WTC11 (cell line): Measurements from ENCODE around the gene XBP1. TPM values are rescaled to one million over a fixed set of nuclear protein-coding genes. Genes with fewer than 3 reads are reported as not detected.

Source experiments
- ATAC-seq: fragments of 200-7000 bp; cut with Tn5 transposase; 2 replicates; pipeline ENCODE4 v1.10.0; 2021; ENCODE audit warnings: mild to moderate bottlenecking, moderate library complexity
- CTCF ChIA-PET: fragments of 300-600 bp; sonication (Branson Sonifier 250); formaldehyde crosslinking; loops from one replicate; lab custom pipeline; 2021; ENCODE audit warnings: antibody characterized with exemption; lab: Charles Lee
- POLR2A ChIA-PET: fragments of 350-600 bp; sonication (Branson Sonifier 250); formaldehyde crosslinking; loops from one replicate; lab custom pipeline; 2021; ENCODE audit warnings: antibody characterized with exemption; lab: Charles Lee
- DNase-seq: peaks from one replicate; pipeline ENCODE4 v3.0.0; 2021; ENCODE audit warnings: low spot score
- H3K27ac Mint-ChIP-seq: 2 replicates; pipeline ENCODE4 v1.8.0; 2021; ENCODE audit warnings: mixed read lengths
- H3K27me3 Mint-ChIP-seq: 2 replicates; pipeline ENCODE4 v1.8.0; 2021; ENCODE audit warnings: low read depth, mild to moderate bottlenecking, moderate library complexity, mixed read lengths
- H3K36me3 Mint-ChIP-seq: 2 replicates; pipeline ENCODE4 v1.8.0; 2021; ENCODE audit warnings: mixed read lengths
- H3K4me1 Mint-ChIP-seq: 2 replicates; pipeline ENCODE4 v1.8.0; 2022; ENCODE audit warnings: mixed read lengths
- H3K4me3 Mint-ChIP-seq: 2 replicates; pipeline ENCODE4 v1.8.0; 2021; ENCODE audit warnings: mild to moderate bottlenecking, moderate library complexity, mixed read lengths
- H3K9me3 Mint-ChIP-seq: 2 replicates; pipeline ENCODE4 v1.8.0; 2021; ENCODE audit warnings: mixed read lengths
- ATF1 ChIP-seq: sonication (generic); formaldehyde crosslinking; IDR thresholded peaks from 2 replicates; pipeline ENCODE4 v1.8.1; 2023; ENCODE audit warnings: mild to moderate bottlenecking, moderate library complexity, missing genetic modification reagents
- ATF6 ChIP-seq: sonication (generic); formaldehyde crosslinking; IDR thresholded peaks from 2 replicates; pipeline ENCODE4 v1.8.1; 2023; ENCODE audit warnings: mild to moderate bottlenecking, missing genetic modification reagents
- CDX4 ChIP-seq: fragments of 250-450 bp; sonication (Bioruptor Pico); IDR thresholded peaks from 2 replicates; pipeline ENCODE4 v1.9.0; 2021; ENCODE audit warnings: moderate library complexity, mild to moderate bottlenecking, inconsistent platforms, borderline replicate concordance
- CREM ChIP-seq: sonication (generic); formaldehyde crosslinking; IDR thresholded peaks from 2 replicates; pipeline ENCODE4 v1.8.1; 2022; ENCODE audit warnings: mild to moderate bottlenecking, missing genetic modification reagents, moderate library complexity
- E2F4 ChIP-seq: sonication (generic); formaldehyde crosslinking; IDR thresholded peaks from 2 replicates; pipeline ENCODE4 v1.8.1; 2022; ENCODE audit warnings: low read depth, mild to moderate bottlenecking, moderate library complexity, missing genetic modification reagents, borderline replicate concordance
- ELF4 ChIP-seq: sonication (generic); formaldehyde crosslinking; IDR thresholded peaks from 2 replicates; pipeline ENCODE4 v1.8.1; 2022; ENCODE audit warnings: low read depth, mild to moderate bottlenecking, moderate library complexity, missing genetic modification reagents
- ESRRA ChIP-seq: sonication (generic); formaldehyde crosslinking; IDR thresholded peaks from 2 replicates; pipeline ENCODE4 v1.8.1; 2022; ENCODE audit warnings: mild to moderate bottlenecking, missing genetic modification reagents, borderline replicate concordance
- GRHL2 ChIP-seq: fragments of 250-450 bp; sonication (Bioruptor Pico); IDR thresholded peaks from 2 replicates; pipeline ENCODE4 v1.8.0; 2022; ENCODE audit warnings: mild to moderate bottlenecking, moderate library complexity; ENCODE audit not compliant: insufficient replicate concordance, severe bottlenecking
- MXD4 ChIP-seq: fragments of 250-450 bp; sonication (Bioruptor Pico); IDR thresholded peaks from 2 replicates; pipeline ENCODE4 v1.8.0; 2021; ENCODE audit warnings: mild to moderate bottlenecking, moderate library complexity, borderline replicate concordance
- NR2C2 ChIP-seq: sonication (generic); formaldehyde crosslinking; IDR thresholded peaks from 2 replicates; pipeline ENCODE4 v1.8.0; 2022; ENCODE audit warnings: mild to moderate bottlenecking, missing genetic modification reagents
- NR3C1 ChIP-seq: sonication (generic); formaldehyde crosslinking; conservative IDR thresholded peaks from 2 replicates; pipeline ENCODE4 v1.8.1; 2023; ENCODE audit warnings: low read depth, mild to moderate bottlenecking, missing genetic modification reagents
- PRRX2 ChIP-seq: fragments of 250-450 bp; sonication (Bioruptor Pico); IDR thresholded peaks from 2 replicates; pipeline ENCODE4 v1.8.0; 2021; ENCODE audit warnings: mild to moderate bottlenecking
- SOX15 ChIP-seq: fragments of 250-450 bp; sonication (Bioruptor Pico); IDR thresholded peaks from 2 replicates; pipeline ENCODE4 v1.9.0; 2021; ENCODE audit warnings: mild to moderate bottlenecking
- SP1 ChIP-seq: sonication (generic); formaldehyde crosslinking; conservative IDR thresholded peaks from 2 replicates; pipeline ENCODE4 v1.8.1; 2022; ENCODE audit warnings: missing genetic modification reagents
- TEAD4 ChIP-seq: sonication (generic); formaldehyde crosslinking; IDR thresholded peaks from 2 replicates; pipeline ENCODE4 v1.8.0; 2022; ENCODE audit warnings: mild to moderate bottlenecking, missing genetic modification reagents
- ZBTB43 ChIP-seq: sonication (generic); formaldehyde crosslinking; IDR thresholded peaks from 2 replicates; pipeline ENCODE4 v1.8.1; 2023; ENCODE audit warnings: mild to moderate bottlenecking, missing genetic modification reagents
- ZMAT4 ChIP-seq: fragments of 250-450 bp; sonication (Bioruptor Pico); IDR thresholded peaks from 2 replicates; pipeline ENCODE4 v1.9.0; 2021; ENCODE audit warnings: mild to moderate bottlenecking
- ZNF121 ChIP-seq: sonication (generic); formaldehyde crosslinking; IDR thresholded peaks from 2 replicates; pipeline ENCODE4 v1.8.0; 2023; ENCODE audit warnings: missing genetic modification reagents
- ZNF317 ChIP-seq: sonication (generic); formaldehyde crosslinking; IDR thresholded peaks from 2 replicates; pipeline ENCODE4 v1.8.1; 2023; ENCODE audit warnings: low read depth, mild to moderate bottlenecking, moderate library complexity, missing genetic modification reagents, borderline replicate concordance
- ZNF512 ChIP-seq: sonication (generic); formaldehyde crosslinking; IDR thresholded peaks from 2 replicates; pipeline ENCODE4 v1.8.1; 2022; ENCODE audit warnings: missing genetic modification reagents, borderline replicate concordance
- total RNA-seq: library from RNA; stranded (reverse); gene quantifications from 3 replicates; pipeline ENCODE4 v1.2.3, GENCODE V29; 2021
- TF ChIP-seq, protein P1 (sequence below): sonication (generic); formaldehyde crosslinking; IDR thresholded peaks from 2 replicates; pipeline ENCODE4 v1.8.0; 2022; ENCODE audit warnings: mild to moderate bottlenecking, missing genetic modification reagents
- TF ChIP-seq, protein P2 (sequence below): sonication (generic); formaldehyde crosslinking; IDR thresholded peaks from 2 replicates; pipeline ENCODE4 v1.8.0; 2023; ENCODE audit warnings: missing genetic modification reagents, mild to moderate bottlenecking, borderline replicate concordance
- TF ChIP-seq, protein P3 (sequence below): sonication (generic); formaldehyde crosslinking; IDR thresholded peaks from 2 replicates; pipeline ENCODE4 v1.8.1; 2023; ENCODE audit warnings: mild to moderate bottlenecking, missing genetic modification reagents, moderate library complexity

XBP1 gene
- total RNA-seq, 1 experiment from 2014 or later, result 127 TPM

DNA sequence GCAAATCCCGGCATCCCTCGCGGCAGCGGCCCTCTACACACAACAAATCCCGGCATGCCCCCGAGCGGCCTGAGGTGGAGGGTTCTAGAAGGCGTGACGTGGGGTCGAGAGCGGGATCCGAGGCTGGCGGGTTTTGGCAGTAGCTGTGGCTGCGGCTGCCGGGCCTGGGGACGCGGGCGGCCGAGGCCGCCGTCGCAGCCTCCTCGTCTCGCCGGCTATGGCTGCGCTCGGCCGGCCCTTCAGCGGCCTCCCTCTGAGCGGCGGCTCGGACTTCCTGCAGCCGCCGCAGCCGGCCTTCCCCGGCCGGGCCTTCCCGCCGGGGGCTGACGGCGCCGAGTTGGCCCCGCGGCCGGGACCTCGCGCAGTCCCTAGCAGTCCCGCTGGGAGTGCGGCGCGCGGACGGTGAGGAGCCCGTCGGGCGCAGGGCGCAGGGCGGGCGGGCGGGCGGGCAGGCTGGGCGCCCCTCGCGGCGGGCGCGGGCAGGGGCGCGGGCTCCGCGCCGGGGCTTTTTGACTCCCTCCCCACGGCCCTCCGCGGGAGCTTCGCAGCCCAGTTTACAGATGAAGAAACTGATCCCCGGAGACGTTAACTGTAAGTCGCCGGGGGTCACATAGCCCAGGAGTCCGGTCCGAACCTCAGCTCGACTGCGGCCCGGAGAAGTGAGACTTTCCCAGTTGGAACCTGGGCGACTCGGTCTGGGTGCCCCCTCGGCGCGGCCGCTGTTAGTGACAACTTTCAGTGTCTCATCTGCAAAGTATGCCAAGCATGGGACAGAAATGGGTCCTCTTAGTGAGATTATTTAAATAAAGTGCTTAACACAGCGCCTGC is 27.5 kb downstream of the XBP1 start, which contains the start of gene CCDC117:
Gene CCDC117 (plus strand): TSS at position 63 of the 828 bp plus-strand sequence. CDS start 155 bp downstream, at position 218.
- ChIA-PET POLR2A (interaction anchor here (0.8 to 1.6 kb wide), 4 partner anchors 12 to 153 kb away, joined by 3 to 13 read pairs (median 4); partner anchors contain the start of genes CHEK2, HSCB and XBP1), CTCF (interaction anchor here (0.6 to 1.3 kb wide), 6 partner anchors 12 to 520 kb away, joined by 3 to 4 read pairs (median 3); partner anchors contain the start of gene CHEK2)
- H3K9me3 Mint-ChIP-seq, result peaks cover 14% of the 10 kb centered on the region
- no peaks in the 10 kb centered on the region for H3K27me3 Mint-ChIP-seq
- DNase-seq (peak; percentile 94), ATAC-seq (peak; percentile 90)
- H3K4me1 Mint-ChIP-seq, result peaks cover 13% of the 10 kb centered on the region
- peak within 1 kb of the TSS; percentile 95 for H3K4me3 Mint-ChIP-seq
- H3K27ac Mint-ChIP-seq, result peak within 1 kb of the TSS; percentile 96
- peaks cover 30% of the 10 kb centered on the region for H3K36me3 Mint-ChIP-seq
- TF ChIP-seq MXD4 (CRISPR knock-in tag), result no peak
- TF ChIP-seq, protein P1, sequence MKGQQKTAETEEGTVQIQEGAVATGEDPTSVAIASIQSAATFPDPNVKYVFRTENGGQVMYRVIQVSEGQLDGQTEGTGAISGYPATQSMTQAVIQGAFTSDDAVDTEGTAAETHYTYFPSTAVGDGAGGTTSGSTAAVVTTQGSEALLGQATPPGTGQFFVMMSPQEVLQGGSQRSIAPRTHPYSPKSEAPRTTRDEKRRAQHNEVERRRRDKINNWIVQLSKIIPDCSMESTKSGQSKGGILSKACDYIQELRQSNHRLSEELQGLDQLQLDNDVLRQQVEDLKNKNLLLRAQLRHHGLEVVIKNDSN (CRISPR knock-in tag), result no peak
- no peak for TF ChIP-seq NR2C2 (CRISPR knock-in tag)
- TF ChIP-seq SOX15, result no peak
- TF ChIP-seq ZNF317 (CRISPR knock-in tag), result no peak
- TF ChIP-seq ZNF121 (CRISPR knock-in tag), result no peak
- TF ChIP-seq TEAD4, result no peak
- 0 out of 2 replicates have a peak, but pooled peaks have one; percentile 25 for TF ChIP-seq ZBTB43 (CRISPR knock-in tag)
- no peak for TF ChIP-seq NR3C1 (CRISPR knock-in tag)
- peak; percentile 74 for TF ChIP-seq CREM (CRISPR knock-in tag)
- TF ChIP-seq, protein P2, sequence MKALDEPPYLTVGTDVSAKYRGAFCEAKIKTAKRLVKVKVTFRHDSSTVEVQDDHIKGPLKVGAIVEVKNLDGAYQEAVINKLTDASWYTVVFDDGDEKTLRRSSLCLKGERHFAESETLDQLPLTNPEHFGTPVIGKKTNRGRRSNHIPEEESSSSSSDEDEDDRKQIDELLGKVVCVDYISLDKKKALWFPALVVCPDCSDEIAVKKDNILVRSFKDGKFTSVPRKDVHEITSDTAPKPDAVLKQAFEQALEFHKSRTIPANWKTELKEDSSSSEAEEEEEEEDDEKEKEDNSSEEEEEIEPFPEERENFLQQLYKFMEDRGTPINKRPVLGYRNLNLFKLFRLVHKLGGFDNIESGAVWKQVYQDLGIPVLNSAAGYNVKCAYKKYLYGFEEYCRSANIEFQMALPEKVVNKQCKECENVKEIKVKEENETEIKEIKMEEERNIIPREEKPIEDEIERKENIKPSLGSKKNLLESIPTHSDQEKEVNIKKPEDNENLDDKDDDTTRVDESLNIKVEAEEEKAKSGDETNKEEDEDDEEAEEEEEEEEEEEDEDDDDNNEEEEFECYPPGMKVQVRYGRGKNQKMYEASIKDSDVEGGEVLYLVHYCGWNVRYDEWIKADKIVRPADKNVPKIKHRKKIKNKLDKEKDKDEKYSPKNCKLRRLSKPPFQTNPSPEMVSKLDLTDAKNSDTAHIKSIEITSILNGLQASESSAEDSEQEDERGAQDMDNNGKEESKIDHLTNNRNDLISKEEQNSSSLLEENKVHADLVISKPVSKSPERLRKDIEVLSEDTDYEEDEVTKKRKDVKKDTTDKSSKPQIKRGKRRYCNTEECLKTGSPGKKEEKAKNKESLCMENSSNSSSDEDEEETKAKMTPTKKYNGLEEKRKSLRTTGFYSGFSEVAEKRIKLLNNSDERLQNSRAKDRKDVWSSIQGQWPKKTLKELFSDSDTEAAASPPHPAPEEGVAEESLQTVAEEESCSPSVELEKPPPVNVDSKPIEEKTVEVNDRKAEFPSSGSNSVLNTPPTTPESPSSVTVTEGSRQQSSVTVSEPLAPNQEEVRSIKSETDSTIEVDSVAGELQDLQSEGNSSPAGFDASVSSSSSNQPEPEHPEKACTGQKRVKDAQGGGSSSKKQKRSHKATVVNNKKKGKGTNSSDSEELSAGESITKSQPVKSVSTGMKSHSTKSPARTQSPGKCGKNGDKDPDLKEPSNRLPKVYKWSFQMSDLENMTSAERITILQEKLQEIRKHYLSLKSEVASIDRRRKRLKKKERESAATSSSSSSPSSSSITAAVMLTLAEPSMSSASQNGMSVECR (CRISPR knock-in tag), result no peak; the same call in 1 of the 2 replicates
- TF ChIP-seq ESRRA (CRISPR knock-in tag), result peak; percentile 79; the same call in 1 of the 2 replicates
- no peak for TF ChIP-seq ELF4 (CRISPR knock-in tag)
- no peak for TF ChIP-seq ZMAT4
- no peak for TF ChIP-seq ATF6 (CRISPR knock-in tag)
- TF ChIP-seq ATF1 (CRISPR knock-in tag), result no peak
- TF ChIP-seq E2F4, result no peak
- TF ChIP-seq SP1, result peak; percentile 60; the same call in 1 of the 2 replicates
- TF ChIP-seq CDX4 (CRISPR knock-in tag), result no peak
- no peak for TF ChIP-seq GRHL2
- TF ChIP-seq ZNF512 (CRISPR knock-in tag), result no peak
- TF ChIP-seq PRRX2 (CRISPR knock-in tag), result no peak
- TF ChIP-seq, protein P3, sequence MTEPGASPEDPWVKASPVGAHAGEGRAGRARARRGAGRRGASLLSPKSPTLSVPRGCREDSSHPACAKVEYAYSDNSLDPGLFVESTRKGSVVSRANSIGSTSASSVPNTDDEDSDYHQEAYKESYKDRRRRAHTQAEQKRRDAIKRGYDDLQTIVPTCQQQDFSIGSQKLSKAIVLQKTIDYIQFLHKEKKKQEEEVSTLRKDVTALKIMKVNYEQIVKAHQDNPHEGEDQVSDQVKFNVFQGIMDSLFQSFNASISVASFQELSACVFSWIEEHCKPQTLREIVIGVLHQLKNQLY, result no peak
